HG02885 (cell line): Measurements from ENCODE around the gene IRF7.

Experiments used
- ATAC-seq: cut with Tn5 transposase; IDR thresholded peaks from one replicate; pipeline ENCODE4 v1.9.1; 2021; ENCODE audit warnings: mild to moderate bottlenecking; ENCODE audit not compliant: unreplicated experiment, poor library complexity

The IRF7 gene

GRCh38 chr11:641806-642370 lies 26.1 kb upstream of the IRF7 start:
- ATAC-seq = no peak

GRCh38 chr11:640021-640706 lies 24.4 kb upstream of the IRF7 start:
- no peak for ATAC-seq

GRCh38 chr11:639332-639955 lies 23.7 kb upstream of the IRF7 start:
- no peak for ATAC-seq

GRCh38 chr11:638631-639331 lies 23.0 kb upstream of the IRF7 start:
- no peak for ATAC-seq

- ATAC-seq = no peak
Observed at GRCh38 chr11:637593-638521, 22.1 kb upstream of the IRF7 start.

GRCh38 chr11:637333-637592 lies 21.5 kb upstream of the IRF7 start:
- no peak for ATAC-seq

GRCh38 chr11:636511-637332 lies 21.0 kb upstream of the IRF7 start, which contains the start of gene DRD4:
TSS of gene DRD4 (plus strand) at chr11:637269. CDS start at chr11:637305, 36 bp downstream.
- no peak for ATAC-seq

GRCh38 chr11:635945-636510 lies 20.3 kb upstream of the IRF7 start:
- ATAC-seq = no peak

- ATAC-seq = no peak
Observed at GRCh38 chr11:630871-631270, 15.1 kb upstream of the IRF7 start.

- no peak for ATAC-seq
Observed at GRCh38 chr11:629237-629583, 13.5 kb upstream of the IRF7 start.

- no peak for ATAC-seq
Observed at GRCh38 chr11:628056-628455, 12.3 kb upstream of the IRF7 start.

GRCh38 chr11:627308-627576 lies 11.5 kb upstream of the IRF7 start:
- no peak for ATAC-seq

GRCh38 chr11:626475-627307 lies 10.9 kb upstream of the IRF7 start, which contains the start of gene SCT:
TSS of gene SCT (minus strand) at chr11:627181. CDS start at chr11:627143, 38 bp downstream.
- ATAC-seq = no peak

GRCh38 chr11:625636-626268 lies 10.0 kb upstream of the IRF7 start:
- no peak for ATAC-seq

GRCh38 chr11:624705-625635 lies 9.2 kb upstream of the IRF7 start, which contains the start of gene CDHR5:
TSS of gene CDHR5 (minus strand) at chr11:624955. CDS start at chr11:624902, 53 bp downstream.
- no peak for ATAC-seq

GRCh38 chr11:623999-624704 lies 8.4 kb upstream of the IRF7 start:
- no peak for ATAC-seq
